Heart left ventricle (tissue), 13 donors: Measurements from ENCODE around the gene ALOXE3.

ENCODE experiments used
- POLR2A ChIP-seq, 2 donors: fragments of 450-650 bp; IDR thresholded peaks; one replicate each; pipeline ENCODE4 v1.6.1; 2017; ENCODE audit warnings: antibody characterized with exemption in 2 of 2, mild to moderate bottlenecking in 2 of 2, moderate library complexity in 2 of 2
- TF ChIP-seq, protein P1 (sequence below), 12 donors: fragments of 200-600 bp; sonication (generic) in 4 of 12; IDR thresholded peaks; one replicate each; pipeline versions ENCODE4 v1.5.0 to v1.8.0; 2018 to 2022; ENCODE audit warnings: antibody characterized with exemption in 12 of 12, mild to moderate bottlenecking in 5 of 12
- donor health status: ischemic (EF 13 %, LVEDD 7.1; RV severe dilation, severe dysfunction).
- donor health status: DM: no; HTN: yes; CAD: no.
- donor health status: DM: no; HTN: no; CAD: no.
- donor health status: ischemic (EF 25% LVEDD 6.9; RV normal size, moderate dysfunction).
- donor health status: ischemic (EF 25% LVEDD 5.7; RV mildly dilated, moderate dysfunction).
- donor health status: ischemic (EF 35%, LVEDD 5.7; RV mildly dilated, moderate dysfunction).
- donor health status: nonischemic (EF 11% LVEDD 7.7; RV severe dilation, severe dysfunction).
- donor health status: DM: yes; HTN: yes; CAD: no.
- donor health status: PGD.
- donor health status: ischemic (EF 29% LVEDD 5.4; RV normal size, mild dysfunction).
- donor health status: nonischemic (EF 23%, LVEDD 6.1; RV moderate dilation, normal function).

DNA sequence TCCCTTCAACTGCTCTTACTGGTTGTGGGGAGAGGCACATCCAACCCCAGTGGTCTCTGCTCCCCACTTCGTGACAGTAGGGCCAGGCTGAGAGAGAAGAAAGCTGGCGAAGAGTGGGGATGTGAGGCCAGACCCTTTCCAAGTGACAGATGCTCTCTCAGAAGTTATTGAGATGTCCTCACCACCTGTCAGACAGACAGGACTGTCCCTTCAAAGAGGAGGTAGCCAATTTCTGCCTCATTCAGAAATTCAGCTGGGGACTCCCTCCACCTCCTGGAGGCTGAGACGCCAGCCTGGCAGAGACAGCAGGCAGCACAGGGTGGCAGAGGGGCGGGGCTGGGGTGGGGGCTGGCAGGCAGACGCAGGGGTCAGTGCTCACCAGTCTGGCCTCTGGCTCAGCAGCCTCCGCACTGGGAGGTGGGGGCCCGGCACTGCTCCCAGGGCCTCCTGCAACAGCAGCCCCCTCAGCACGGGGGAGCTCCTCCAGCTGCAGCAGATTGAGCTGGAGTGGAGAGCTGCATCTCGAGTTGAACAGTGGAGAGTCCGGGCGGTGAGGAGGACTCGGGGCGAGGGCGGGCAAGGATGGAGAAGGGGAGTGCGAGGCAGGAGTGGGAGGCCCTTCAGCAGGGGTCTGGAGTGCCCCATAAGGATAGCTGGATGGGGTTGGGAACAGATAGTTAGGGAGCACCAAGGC is 24.7 kb upstream of the ALOXE3 start:
- TF ChIP-seq, protein P1, sequence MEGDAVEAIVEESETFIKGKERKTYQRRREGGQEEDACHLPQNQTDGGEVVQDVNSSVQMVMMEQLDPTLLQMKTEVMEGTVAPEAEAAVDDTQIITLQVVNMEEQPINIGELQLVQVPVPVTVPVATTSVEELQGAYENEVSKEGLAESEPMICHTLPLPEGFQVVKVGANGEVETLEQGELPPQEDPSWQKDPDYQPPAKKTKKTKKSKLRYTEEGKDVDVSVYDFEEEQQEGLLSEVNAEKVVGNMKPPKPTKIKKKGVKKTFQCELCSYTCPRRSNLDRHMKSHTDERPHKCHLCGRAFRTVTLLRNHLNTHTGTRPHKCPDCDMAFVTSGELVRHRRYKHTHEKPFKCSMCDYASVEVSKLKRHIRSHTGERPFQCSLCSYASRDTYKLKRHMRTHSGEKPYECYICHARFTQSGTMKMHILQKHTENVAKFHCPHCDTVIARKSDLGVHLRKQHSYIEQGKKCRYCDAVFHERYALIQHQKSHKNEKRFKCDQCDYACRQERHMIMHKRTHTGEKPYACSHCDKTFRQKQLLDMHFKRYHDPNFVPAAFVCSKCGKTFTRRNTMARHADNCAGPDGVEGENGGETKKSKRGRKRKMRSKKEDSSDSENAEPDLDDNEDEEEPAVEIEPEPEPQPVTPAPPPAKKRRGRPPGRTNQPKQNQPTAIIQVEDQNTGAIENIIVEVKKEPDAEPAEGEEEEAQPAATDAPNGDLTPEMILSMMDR (IDR thresholded peaks at IDR 0.05), result no peak
- no peak for TF ChIP-seq POLR2A (IDR thresholded peaks at IDR 0.05)
